Measurements from ENCODE around the gene SCAMP4.

SCAMP4 gene

GRCh38 chr19:1864480-1865171 lies 40.6 kb upstream of the SCAMP4 start:
- Histone ChIP-seq H3K4me3 (ENCODE audit: low read length) (peak overlapping the region; percentile 80), H3K27ac (ENCODE audit: low read length) (peak overlapping the region; percentile 93), H3K79me2 (ENCODE audit: low read length) (peaks cover 46% of the 10 kb centered on the region), H3K9ac (ENCODE audit: low read length) (peak overlapping the region; percentile 97), H3K9me3 (ENCODE audit: insufficient read depth, low read length) (no peaks in the 10 kb centered on the region), H3K36me3 (replicated peaks; ENCODE audit: low read depth, low read length) (peaks cover 5% of the 10 kb centered on the region), H4K20me1 (ENCODE audit: insufficient read depth, low read length) (peaks cover 29% of the 10 kb centered on the region), H2AFZ (ENCODE audit: low read depth, low read length) (no peak overlapping the region), H3K4me2 (ENCODE audit: low read length) (peak overlapping the region; percentile 93), H3K4me1 (ENCODE audit: low read length) (peaks cover 26% of the 10 kb centered on the region), H3K27me3 (ENCODE audit: low read depth, low read length) (no peaks in the 10 kb centered on the region)
- peak; percentile 61 for TF ChIP-seq CTCF (IDR thresholded peaks at IDR 0.05; ENCODE audit: low read depth, low read length)
- TF ChIP-seq EZH2phosphoT487 (IDR thresholded peaks at IDR 0.05; ENCODE audit: low read depth), result no peak

- H4K20me1 ChIP-seq (ENCODE audit: insufficient read depth, low read length), result peaks cover 21% of the 10 kb centered on the region
- peaks cover 8% of the 10 kb centered on the region for H3K36me3 ChIP-seq (replicated peaks; ENCODE audit: low read depth, low read length)
- peak overlapping the region; percentile 93 for H3K4me2 ChIP-seq (ENCODE audit: low read length)
- no peak overlapping the region for H2AFZ ChIP-seq (ENCODE audit: low read depth, low read length)
- no peak for TF ChIP-seq EZH2phosphoT487 (IDR thresholded peaks at IDR 0.05; ENCODE audit: low read depth)
- TF ChIP-seq CTCF (IDR thresholded peaks at IDR 0.05; ENCODE audit: low read depth, low read length), result no peak
- peak overlapping the region; percentile 97 for H3K9ac ChIP-seq (ENCODE audit: low read length)
- peak overlapping the region; percentile 93 for H3K27ac ChIP-seq (ENCODE audit: low read length)
- H3K27me3 ChIP-seq (ENCODE audit: low read depth, low read length), result no peaks in the 10 kb centered on the region
- peaks cover 19% of the 10 kb centered on the region for H3K4me1 ChIP-seq (ENCODE audit: low read length)
- peak overlapping the region; percentile 80 for H3K4me3 ChIP-seq (ENCODE audit: low read length)
- peaks cover 41% of the 10 kb centered on the region for H3K79me2 ChIP-seq (ENCODE audit: low read length)
- no peaks in the 10 kb centered on the region for H3K9me3 ChIP-seq (ENCODE audit: insufficient read depth, low read length)
These were observed 39.8 kb upstream of the SCAMP4 start for GRCh38 chr19:1865172-1866010.

DNA sequence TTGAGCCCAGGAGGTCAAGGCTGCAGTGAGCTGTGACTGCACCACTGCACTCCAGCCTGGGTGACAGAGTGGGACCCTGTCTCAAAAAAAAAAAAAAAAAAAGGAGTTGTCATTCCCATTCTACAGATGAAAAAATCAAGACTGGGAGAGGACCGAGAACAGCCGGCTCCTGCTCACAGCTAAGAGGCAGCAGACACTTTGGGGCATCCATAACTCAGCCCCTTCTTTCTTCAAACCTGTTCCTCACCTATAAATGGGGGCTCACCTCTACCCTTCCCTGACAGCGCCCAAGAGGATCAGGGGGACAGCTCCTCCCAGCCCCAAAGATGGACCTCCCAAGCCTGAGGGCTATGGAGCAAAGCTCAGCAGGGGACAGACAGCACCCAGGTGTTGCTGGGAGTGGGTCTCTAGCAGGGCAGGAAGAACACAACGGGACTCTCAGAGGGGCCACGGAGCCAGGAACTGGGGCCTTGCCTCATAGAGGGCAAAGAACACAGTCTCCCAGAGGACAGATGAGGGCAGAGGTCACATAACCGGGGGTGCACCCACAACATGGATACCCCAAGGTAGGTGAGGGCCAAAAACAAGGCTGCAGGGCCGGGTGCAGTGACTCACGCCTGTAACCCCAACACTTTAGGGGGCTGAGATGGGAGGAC lies 38.4 kb upstream of the SCAMP4 start:
- H3K79me2 ChIP-seq (ENCODE audit: low read length), result peaks cover 37% of the 10 kb centered on the region

More for the DNA sequence above, 38.4 kb upstream of the SCAMP4 start:
- Histone ChIP-seq H3K4me2 (ENCODE audit: low read length) (no peak overlapping the region), H3K4me1 (ENCODE audit: low read length) (peaks cover 9% of the 10 kb centered on the region), H3K36me3 (replicated peaks; ENCODE audit: low read depth, low read length) (peaks cover 18% of the 10 kb centered on the region), H3K9me3 (ENCODE audit: insufficient read depth, low read length) (no peaks in the 10 kb centered on the region), H4K20me1 (ENCODE audit: insufficient read depth, low read length) (peaks cover 7% of the 10 kb centered on the region), H3K27me3 (ENCODE audit: low read depth, low read length) (no peaks in the 10 kb centered on the region), H2AFZ (ENCODE audit: low read depth, low read length) (no peak overlapping the region), H3K27ac (ENCODE audit: low read length) (no peak overlapping the region), H3K4me3 (ENCODE audit: low read length) (no peak overlapping the region), H3K9ac (ENCODE audit: low read length) (no peak overlapping the region)
- TF ChIP-seq EZH2phosphoT487 (IDR thresholded peaks at IDR 0.05; ENCODE audit: low read depth) (no peak), CTCF (IDR thresholded peaks at IDR 0.05; ENCODE audit: low read depth, low read length) (no peak)

Measured in OCI-LY3 (cell line).